HepG2 (cell line): ENCODE measurements around the gene DTYMK. TPM values are rescaled to one million over a fixed set of nuclear protein-coding genes. Genes with fewer than 3 reads are reported as not detected.

Experiments used
- CSRNP1 ChIP-seq: sonication (generic); formaldehyde crosslinking; IDR thresholded peaks from 2 replicates; pipeline ENCODE4 v1.8.1; 2023; ENCODE audit warnings: mild to moderate bottlenecking, missing genetic modification reagents
- EED ChIP-seq: sonication (generic); formaldehyde crosslinking; IDR thresholded peaks from 2 replicates; pipeline ENCODE4 v1.5.0; 2020; ENCODE audit warnings: mild to moderate bottlenecking, missing genetic modification reagents
- HIVEP1 ChIP-seq: sonication (generic); formaldehyde crosslinking; IDR thresholded peaks from 2 replicates; pipeline ENCODE4 v1.4.0; 2020; ENCODE audit warnings: mild to moderate bottlenecking, missing genetic modification reagents
- HMGA1 ChIP-seq: sonication (generic); formaldehyde crosslinking; conservative IDR thresholded peaks from 2 replicates; pipeline ENCODE4 v1.4.0; 2020; ENCODE audit warnings: missing genetic modification reagents
- HOMEZ ChIP-seq: IDR thresholded peaks from 2 replicates; pipeline ENCODE4 v1.6.1; 2016; ENCODE audit warnings: low read depth
- KDM5A ChIP-seq: fragments of 200-600 bp; sonication (generic); IDR thresholded peaks from 2 replicates; pipeline ENCODE4 v1.7.0; 2018; ENCODE audit warnings: antibody characterized with exemption, mild to moderate bottlenecking, low read length, borderline replicate concordance
- KDM6A ChIP-seq: IDR thresholded peaks from 2 replicates; pipeline ENCODE4 v1.6.1; 2016; ENCODE audit warnings: low read depth
- MEIS2 ChIP-seq: sonication (generic); formaldehyde crosslinking; IDR thresholded peaks from 2 replicates; pipeline ENCODE4 v1.9.0; 2021; ENCODE audit warnings: mild to moderate bottlenecking, missing genetic modification reagents
- SIX1 ChIP-seq: sonication (generic); formaldehyde crosslinking; IDR thresholded peaks from 2 replicates; pipeline ENCODE4 v1.4.0; 2020; ENCODE audit warnings: missing genetic modification reagents, borderline replicate concordance
- SKIL ChIP-seq: sonication (generic); formaldehyde crosslinking; IDR thresholded peaks from 2 replicates; pipeline ENCODE4 v1.8.0; 2022; ENCODE audit warnings: missing genetic modification reagents, mild to moderate bottlenecking, moderate library complexity, borderline replicate concordance
- ZNF44 ChIP-seq: sonication (generic); formaldehyde crosslinking; IDR thresholded peaks from 2 replicates; pipeline ENCODE4 v1.5.1; 2020; ENCODE audit warnings: mild to moderate bottlenecking, missing genetic modification reagents
- polyA plus RNA-seq, 8 experiments: library from polyadenylated mRNA; depleted of rRNA in 3 of 8; stranded (reverse) in 7 of 8; unstranded in 1 of 8; fragments of >200 nt; fragmentation: Illumina TruSeq in 4 of 8; extraction: Trizol in 4 of 8; gene quantifications; 2 replicates each; pipeline versions ENCODE4 v1.2.1 to v1.2.3, GENCODE V29; 2011 to 2016; ENCODE audit warnings: low read depth in 4 of 8, missing spikeins in 1 of 8, mixed read lengths in 1 of 8; ENCODE audit not compliant: insufficient read depth in 1 of 8
- total RNA-seq, 5 experiments: library from RNA; depleted of rRNA; stranded (reverse); fragments of >200 nt; fragmentation: Illumina TruSeq; extraction: Trizol; gene quantifications; 2 replicates each; pipeline ENCODE4 v1.2.3, GENCODE V29; 2016; ENCODE audit warnings: low read depth in 1 of 5
- TF ChIP-seq, protein P1 (sequence below): IDR thresholded peaks from 2 replicates; pipeline ENCODE4 v1.6.1; 2012; ENCODE audit warnings: low read length, improper control_type of control experiment
- TF ChIP-seq, protein P2 (sequence below): sonication (generic); formaldehyde crosslinking; IDR thresholded peaks from 2 replicates; pipeline ENCODE4 v1.4.0; 2020; ENCODE audit warnings: missing genetic modification reagents

The DTYMK gene
- total and polyA plus RNA-seq, 2 of the 13 experiments (the other 11 are each of a cell fraction or from before 2014, with no cell fraction given) = 57.5 to 134 TPM

DNA sequence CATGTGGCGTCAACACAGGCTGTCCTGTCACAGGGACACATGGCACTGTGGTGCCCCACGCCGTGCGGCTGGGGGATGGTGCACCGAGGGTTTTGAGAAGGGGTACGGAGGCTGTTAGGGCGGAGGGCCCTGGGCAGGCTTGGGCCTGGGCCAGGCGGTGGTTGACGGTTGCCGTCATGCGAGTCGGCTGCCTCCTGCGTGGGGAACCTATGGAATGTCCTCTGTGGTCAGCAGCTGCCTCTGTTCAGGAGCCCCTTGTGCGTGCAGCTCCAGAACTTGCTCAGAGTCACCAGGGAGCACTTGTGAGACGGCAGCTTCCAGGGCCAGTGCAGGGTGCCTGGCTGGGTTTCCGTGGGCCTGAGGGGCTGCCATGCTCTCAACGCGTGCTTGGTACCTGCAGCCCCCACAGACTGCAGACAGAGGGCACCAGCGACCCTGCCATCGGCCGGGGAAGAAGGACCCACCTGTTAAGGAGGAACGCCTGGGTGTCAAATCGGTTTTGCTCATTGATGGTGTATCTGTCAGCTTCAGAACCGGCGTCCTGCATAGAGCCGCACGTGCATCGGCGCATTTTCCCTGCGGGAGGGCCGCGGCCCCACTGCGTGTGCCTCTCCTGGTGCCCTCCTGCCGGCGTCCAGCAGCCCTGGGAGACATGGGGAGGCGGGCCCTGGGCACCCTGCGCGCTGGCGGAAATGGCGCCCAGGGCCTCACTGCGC lies 37.8 kb upstream of the DTYMK start (continued):
- TF ChIP-seq HOMEZ (CRISPR knock-in tag) = no peak
- no peak for TF ChIP-seq SIX1
- TF ChIP-seq CSRNP1 = no peak
- no peak for TF ChIP-seq MEIS2
- TF ChIP-seq EED (CRISPR knock-in tag) = 0 out of 2 replicates have a peak, but pooled peaks have one; percentile 66
- no peak for TF ChIP-seq ZNF44 (CRISPR knock-in tag)
- TF ChIP-seq, protein P1, sequence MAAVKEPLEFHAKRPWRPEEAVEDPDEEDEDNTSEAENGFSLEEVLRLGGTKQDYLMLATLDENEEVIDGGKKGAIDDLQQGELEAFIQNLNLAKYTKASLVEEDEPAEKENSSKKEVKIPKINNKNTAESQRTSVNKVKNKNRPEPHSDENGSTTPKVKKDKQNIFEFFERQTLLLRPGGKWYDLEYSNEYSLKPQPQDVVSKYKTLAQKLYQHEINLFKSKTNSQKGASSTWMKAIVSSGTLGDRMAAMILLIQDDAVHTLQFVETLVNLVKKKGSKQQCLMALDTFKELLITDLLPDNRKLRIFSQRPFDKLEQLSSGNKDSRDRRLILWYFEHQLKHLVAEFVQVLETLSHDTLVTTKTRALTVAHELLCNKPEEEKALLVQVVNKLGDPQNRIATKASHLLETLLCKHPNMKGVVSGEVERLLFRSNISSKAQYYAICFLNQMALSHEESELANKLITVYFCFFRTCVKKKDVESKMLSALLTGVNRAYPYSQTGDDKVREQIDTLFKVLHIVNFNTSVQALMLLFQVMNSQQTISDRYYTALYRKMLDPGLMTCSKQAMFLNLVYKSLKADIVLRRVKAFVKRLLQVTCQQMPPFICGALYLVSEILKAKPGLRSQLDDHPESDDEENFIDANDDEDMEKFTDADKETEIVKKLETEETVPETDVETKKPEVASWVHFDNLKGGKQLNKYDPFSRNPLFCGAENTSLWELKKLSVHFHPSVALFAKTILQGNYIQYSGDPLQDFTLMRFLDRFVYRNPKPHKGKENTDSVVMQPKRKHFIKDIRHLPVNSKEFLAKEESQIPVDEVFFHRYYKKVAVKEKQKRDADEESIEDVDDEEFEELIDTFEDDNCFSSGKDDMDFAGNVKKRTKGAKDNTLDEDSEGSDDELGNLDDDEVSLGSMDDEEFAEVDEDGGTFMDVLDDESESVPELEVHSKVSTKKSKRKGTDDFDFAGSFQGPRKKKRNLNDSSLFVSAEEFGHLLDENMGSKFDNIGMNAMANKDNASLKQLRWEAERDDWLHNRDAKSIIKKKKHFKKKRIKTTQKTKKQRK = no peak
- TF ChIP-seq KDM5A = no peak
- TF ChIP-seq, protein P2, sequence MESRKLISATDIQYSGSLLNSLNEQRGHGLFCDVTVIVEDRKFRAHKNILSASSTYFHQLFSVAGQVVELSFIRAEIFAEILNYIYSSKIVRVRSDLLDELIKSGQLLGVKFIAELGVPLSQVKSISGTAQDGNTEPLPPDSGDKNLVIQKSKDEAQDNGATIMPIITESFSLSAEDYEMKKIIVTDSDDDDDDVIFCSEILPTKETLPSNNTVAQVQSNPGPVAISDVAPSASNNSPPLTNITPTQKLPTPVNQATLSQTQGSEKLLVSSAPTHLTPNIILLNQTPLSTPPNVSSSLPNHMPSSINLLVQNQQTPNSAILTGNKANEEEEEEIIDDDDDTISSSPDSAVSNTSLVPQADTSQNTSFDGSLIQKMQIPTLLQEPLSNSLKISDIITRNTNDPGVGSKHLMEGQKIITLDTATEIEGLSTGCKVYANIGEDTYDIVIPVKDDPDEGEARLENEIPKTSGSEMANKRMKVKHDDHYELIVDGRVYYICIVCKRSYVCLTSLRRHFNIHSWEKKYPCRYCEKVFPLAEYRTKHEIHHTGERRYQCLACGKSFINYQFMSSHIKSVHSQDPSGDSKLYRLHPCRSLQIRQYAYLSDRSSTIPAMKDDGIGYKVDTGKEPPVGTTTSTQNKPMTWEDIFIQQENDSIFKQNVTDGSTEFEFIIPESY (CRISPR knock-in tag) = 0 out of 2 replicates have a peak, but pooled peaks have one; percentile 7
- no peak for TF ChIP-seq HMGA1
- no peak for TF ChIP-seq KDM6A (CRISPR knock-in tag)
- TF ChIP-seq HIVEP1 (CRISPR knock-in tag) = no peak
- TF ChIP-seq SKIL (CRISPR knock-in tag) = no peak
